Left ventricle myocardium inferior (tissue), 1 donor: Measurements from ENCODE around the gene MYO18A. TPM values are rescaled to one million over a fixed set of nuclear protein-coding genes. Genes with fewer than 3 reads are reported as not detected.

Source experiments
- DNase-seq: peaks from one replicate; pipeline ENCODE4 v3.0.0-alpha.2; 2020
- H3K27ac ChIP-seq: fragments of 200-600 bp; replicated peaks from 2 replicates; pipeline ENCODE4 v1.8.0; 2021
- H3K27me3 ChIP-seq: fragments of 200-600 bp; 2 replicates; pipeline ENCODE4 v1.8.0; 2021; ENCODE audit warnings: low read depth
- H3K36me3 ChIP-seq: fragments of 200-600 bp; 2 replicates; pipeline ENCODE4 v1.8.0; 2021
- H3K4me1 ChIP-seq: fragments of 200-600 bp; 2 replicates; pipeline ENCODE4 v1.8.0; 2021
- H3K4me3 ChIP-seq: fragments of 200-600 bp; 2 replicates; pipeline ENCODE4 v1.8.0; 2021; ENCODE audit warnings: mild to moderate bottlenecking, moderate library complexity
- H3K9me3 ChIP-seq: fragments of 200-600 bp; replicated peaks from 2 replicates; pipeline ENCODE4 v1.8.0; 2021
- intact Hi-C: fragments of 100-400 bp; cut with micrococcal nuclease; formaldehyde crosslinking; loops from one replicate; pipeline ENCODE4 v1.11.0; 2022
- total RNA-seq: library from RNA; stranded (reverse); fragmentation: NEBNext Ultra II Directional; extraction: Animal tissue kit (Norgen Biotek cat#: 25700); gene quantifications from one replicate; pipeline ENCODE4 v1.2.1, GENCODE V29; 2021
- TF ChIP-seq, protein P1 (sequence below): fragments of 200-600 bp; IDR thresholded peaks from 2 replicates; pipeline ENCODE4 v1.8.0; 2021; ENCODE audit warnings: antibody characterized with exemption, mild to moderate bottlenecking, borderline replicate concordance
- donor health status: DM: no; HTN: yes; CAD: no; lungs with severe emphysema.

Gene MYO18A
- total RNA-seq, 1 donor from 2014 or later, result 397 TPM

DNA sequence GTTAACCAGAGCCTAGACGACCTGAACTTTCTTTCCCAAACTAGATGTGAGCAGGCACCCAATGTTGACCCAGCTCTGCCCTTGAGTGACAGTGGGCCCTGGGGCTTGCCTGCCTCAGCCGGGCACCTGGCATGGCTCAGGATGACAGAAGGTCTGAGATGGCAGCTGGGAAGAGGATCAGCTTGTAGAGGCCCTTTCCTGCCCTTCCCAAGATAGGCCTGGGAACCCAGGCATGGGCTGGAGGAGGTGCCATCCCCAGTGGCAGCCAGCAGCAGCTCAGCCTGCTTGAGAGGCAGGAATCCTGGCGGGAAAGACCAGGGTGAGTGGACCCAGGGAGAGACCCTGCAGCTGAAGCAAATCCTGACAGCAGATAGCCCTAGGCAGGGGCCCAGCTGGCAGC is 78.2 kb downstream of the MYO18A start:
- H3K4me1 ChIP-seq, result peaks cover 22% of the 10 kb centered on the region
- intact Hi-C loops, result no loop called here
- H3K27ac ChIP-seq, result peak overlapping the region; percentile 58
- TF ChIP-seq, protein P1, sequence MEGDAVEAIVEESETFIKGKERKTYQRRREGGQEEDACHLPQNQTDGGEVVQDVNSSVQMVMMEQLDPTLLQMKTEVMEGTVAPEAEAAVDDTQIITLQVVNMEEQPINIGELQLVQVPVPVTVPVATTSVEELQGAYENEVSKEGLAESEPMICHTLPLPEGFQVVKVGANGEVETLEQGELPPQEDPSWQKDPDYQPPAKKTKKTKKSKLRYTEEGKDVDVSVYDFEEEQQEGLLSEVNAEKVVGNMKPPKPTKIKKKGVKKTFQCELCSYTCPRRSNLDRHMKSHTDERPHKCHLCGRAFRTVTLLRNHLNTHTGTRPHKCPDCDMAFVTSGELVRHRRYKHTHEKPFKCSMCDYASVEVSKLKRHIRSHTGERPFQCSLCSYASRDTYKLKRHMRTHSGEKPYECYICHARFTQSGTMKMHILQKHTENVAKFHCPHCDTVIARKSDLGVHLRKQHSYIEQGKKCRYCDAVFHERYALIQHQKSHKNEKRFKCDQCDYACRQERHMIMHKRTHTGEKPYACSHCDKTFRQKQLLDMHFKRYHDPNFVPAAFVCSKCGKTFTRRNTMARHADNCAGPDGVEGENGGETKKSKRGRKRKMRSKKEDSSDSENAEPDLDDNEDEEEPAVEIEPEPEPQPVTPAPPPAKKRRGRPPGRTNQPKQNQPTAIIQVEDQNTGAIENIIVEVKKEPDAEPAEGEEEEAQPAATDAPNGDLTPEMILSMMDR, result no peak
- no peak for DNase-seq
- no peaks in the 10 kb centered on the region for H3K27me3 ChIP-seq
- H3K36me3 ChIP-seq, result peaks cover 100% of the 10 kb centered on the region
- no peak overlapping the region for H3K4me3 ChIP-seq
- no peaks in the 10 kb centered on the region for H3K9me3 ChIP-seq

DNA sequence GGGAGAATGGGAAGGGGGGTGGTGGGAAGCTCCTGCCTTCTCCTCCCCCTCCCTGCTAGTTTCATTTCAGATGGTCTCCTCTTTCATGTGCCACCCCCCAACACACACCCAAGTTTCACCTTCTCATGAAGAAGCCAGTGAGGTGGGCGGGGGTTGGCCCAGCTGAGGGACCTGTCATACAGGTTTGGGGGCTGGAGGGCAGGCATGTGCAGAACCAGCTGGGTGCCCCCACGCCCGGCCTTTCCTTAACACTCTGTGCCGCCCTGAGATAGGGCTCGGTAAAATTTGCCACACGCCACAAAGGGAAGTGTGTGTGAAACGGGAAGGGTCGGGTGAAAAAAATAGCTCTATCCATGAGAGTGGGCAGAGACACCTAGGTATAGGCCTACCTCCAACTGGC is 79.9 kb downstream of the MYO18A start:
- Histone ChIP-seq H3K9me3 (no peaks in the 10 kb centered on the region), H3K4me3 (no peak overlapping the region), H3K27ac (no peak overlapping the region), H3K36me3 (peaks cover 100% of the 10 kb centered on the region), H3K27me3 (no peaks in the 10 kb centered on the region), H3K4me1 (peaks cover 22% of the 10 kb centered on the region)
- no peak for DNase-seq
- intact Hi-C loops, result no loop called here
- TF ChIP-seq, protein P1, result no peak

DNA sequence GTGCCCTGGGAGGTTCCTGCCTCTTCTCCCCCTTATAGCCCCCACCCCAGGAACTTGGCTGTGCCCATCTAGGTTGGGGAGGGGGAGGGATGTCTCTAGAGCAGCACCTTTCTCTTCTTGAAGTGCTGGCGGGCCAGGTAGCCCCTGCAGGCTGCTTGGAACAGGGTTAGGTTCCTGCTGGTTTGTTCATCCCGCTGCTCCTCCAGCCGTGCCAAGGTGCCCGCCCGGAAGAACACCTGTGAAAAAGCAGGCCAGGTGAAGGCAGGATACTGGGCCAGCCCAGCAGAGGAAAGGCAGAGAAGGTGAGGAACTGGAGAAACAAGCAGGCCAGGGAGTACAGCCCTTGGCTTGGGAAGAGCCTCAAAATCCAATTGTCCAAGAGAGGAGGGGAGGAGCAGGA is 80.7 kb downstream of the MYO18A start:
- H3K4me1 ChIP-seq, result peaks cover 22% of the 10 kb centered on the region
- H3K27me3 ChIP-seq, result no peaks in the 10 kb centered on the region
- peaks cover 100% of the 10 kb centered on the region for H3K36me3 ChIP-seq
- no peak overlapping the region for H3K4me3 ChIP-seq
- intact Hi-C loops, result no loop called here
- DNase-seq, result no peak
- no peak overlapping the region for H3K27ac ChIP-seq
- TF ChIP-seq, protein P1, result no peak
- no peaks in the 10 kb centered on the region for H3K9me3 ChIP-seq

DNA sequence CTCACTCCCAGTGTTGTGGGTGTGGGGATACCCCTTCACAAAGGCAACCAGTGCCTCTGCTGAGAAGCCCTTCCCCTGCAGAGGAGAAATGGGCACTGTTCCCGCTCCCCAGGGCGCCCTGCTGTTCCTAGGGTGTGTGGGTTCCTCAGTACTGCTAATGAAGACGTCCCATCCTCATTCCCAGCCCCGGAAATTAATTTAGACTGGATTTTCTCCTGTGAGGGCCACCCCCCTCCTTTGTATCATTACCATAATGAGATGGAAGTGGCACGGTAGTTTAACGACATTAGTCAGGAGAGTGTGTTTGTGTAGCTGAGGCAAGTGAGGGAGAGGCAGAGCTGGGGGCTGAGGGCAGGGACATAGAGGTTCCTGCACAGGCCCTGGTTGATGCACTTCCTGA is 84.1 kb downstream of the MYO18A start:
- H3K27ac ChIP-seq, result no peak overlapping the region
- no peak overlapping the region for H3K4me3 ChIP-seq
- H3K9me3 ChIP-seq, result no peaks in the 10 kb centered on the region
- peaks cover 100% of the 10 kb centered on the region for H3K36me3 ChIP-seq
- no peak for DNase-seq
- H3K27me3 ChIP-seq, result no peaks in the 10 kb centered on the region
- peaks cover 6% of the 10 kb centered on the region for H3K4me1 ChIP-seq
- intact Hi-C loops, result no loop called here
- TF ChIP-seq, protein P1, result no peak

DNA sequence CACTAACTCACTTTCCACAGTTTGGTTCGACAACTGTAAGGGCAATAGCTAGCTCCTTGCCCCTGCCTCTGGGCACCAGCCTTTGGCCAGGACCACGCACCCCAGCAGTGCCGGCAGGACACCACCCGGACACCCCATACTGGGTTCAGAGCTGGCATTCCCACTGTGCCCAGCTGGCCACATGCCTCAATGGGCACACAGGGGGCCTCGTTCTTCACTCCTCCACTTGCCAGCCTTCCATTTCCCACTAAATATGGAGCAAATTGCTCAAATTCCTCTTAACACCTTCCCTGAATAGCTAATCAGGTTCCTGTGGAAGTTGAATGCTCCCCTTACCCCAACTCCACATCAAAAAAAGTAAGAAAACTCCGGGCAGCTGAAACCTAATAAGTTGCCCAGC is 84.8 kb downstream of the MYO18A start:
- no peaks in the 10 kb centered on the region for H3K27me3 ChIP-seq
- TF ChIP-seq, protein P1, result no peak
- no peak overlapping the region for H3K4me3 ChIP-seq
- intact Hi-C loops, result no loop called here
- H3K4me1 ChIP-seq, result peaks cover 13% of the 10 kb centered on the region
- H3K36me3 ChIP-seq, result peaks cover 100% of the 10 kb centered on the region
- H3K27ac ChIP-seq, result no peak overlapping the region
- no peaks in the 10 kb centered on the region for H3K9me3 ChIP-seq
- DNase-seq, result no peak
